ENCODE results near the gene INSL3. TPM values are rescaled to one million over a fixed set of nuclear protein-coding genes. Genes with fewer than 3 reads are reported as not detected.

Gene INSL3
- total RNA-seq, 1 donor from 2014 or later, result not detected

DNA sequence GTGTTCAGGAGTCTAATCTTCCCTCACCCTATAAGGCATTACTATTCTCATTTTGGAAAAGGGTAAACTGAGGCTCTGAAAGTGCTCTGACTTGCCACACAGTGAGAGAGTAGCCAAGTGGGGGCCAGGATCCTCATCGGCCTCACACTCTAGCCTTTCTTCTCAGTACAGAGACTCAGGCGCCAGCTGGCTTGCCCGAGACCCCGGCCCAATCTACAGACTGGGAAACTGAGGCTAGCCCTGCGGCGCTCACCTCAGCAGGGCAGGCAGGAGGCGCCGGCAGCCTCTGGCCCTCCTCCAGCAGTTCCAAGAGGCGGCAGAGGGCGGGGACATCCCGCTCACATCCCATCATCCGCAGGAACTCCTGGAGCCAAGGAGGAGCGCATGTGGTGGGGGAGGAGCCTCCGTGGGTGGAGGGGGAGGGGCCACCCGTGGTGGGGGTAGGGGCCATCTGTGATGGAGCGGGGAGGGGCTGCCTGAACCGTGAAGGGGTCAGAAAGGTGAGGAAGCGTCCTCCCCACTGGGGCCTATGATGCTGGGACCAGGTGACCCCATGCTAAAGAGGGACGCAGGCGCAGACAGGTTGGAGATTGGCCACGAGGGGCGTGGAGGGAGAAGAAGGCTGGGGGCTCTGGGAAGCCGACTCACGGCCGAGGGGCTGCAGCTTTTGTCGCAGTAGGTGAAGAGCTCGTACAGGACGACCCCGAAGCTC, 8.7 kb upstream of the INSL3 start:
- H3K36me3 ChIP-seq (ENCODE audit: control insufficient read depth, insufficient read depth, low read length), result no peaks in the 10 kb centered on the region
- peak; percentile 51 for DNase-seq (ENCODE audit: low read depth)
- peak overlapping the region; percentile 53 for H3K4me3 ChIP-seq (ENCODE audit: low read depth, low read length)
- no peak for TF ChIP-seq CTCF (IDR thresholded peaks at IDR 0.05; ENCODE audit: insufficient read depth, low read length, poor library complexity, severe bottlenecking)
- peaks cover 9% of the 10 kb centered on the region for H3K27me3 ChIP-seq (ENCODE audit: control insufficient read depth, insufficient read depth, low read length)

DNA sequence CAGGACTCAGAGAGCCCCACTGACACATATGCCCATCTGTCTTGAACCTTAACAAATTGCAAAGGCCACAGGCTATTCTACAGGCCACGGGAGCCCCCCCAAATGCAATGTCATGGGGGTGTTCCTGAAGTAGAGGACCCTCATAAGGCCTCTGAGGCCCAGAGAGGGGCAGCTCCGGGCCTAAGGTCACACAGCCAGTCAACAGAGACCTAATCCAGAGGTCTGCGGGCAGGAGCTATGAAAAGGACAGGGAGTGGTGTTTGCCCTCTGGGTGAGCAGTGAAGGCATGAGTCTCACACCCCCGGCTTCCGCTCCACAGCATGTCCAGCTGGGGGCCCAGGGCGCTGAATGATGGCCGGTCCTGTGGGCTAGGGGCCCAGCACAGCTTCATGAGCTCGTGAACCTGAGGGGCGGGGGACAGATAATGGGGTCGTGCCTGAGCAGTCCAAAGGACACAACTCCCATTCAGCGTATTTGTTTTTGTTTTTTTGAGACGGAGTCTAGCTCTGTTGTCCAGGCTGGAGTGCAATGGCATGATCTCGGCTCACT, 5.3 kb upstream of the INSL3 start:
- peaks cover 13% of the 10 kb centered on the region for H3K27me3 ChIP-seq (ENCODE audit: control insufficient read depth, insufficient read depth, low read length)
- no peak for TF ChIP-seq CTCF (IDR thresholded peaks at IDR 0.05; ENCODE audit: insufficient read depth, low read length, poor library complexity, severe bottlenecking)
- H3K4me3 ChIP-seq (ENCODE audit: low read depth, low read length), result no peak overlapping the region
- H3K36me3 ChIP-seq (ENCODE audit: control insufficient read depth, insufficient read depth, low read length), result no peaks in the 10 kb centered on the region
- DNase-seq (ENCODE audit: low read depth), result no peak

- Histone ChIP-seq H3K27me3 (ENCODE audit: control insufficient read depth, insufficient read depth, low read length) (peaks cover 9% of the 10 kb centered on the region), H3K4me3 (ENCODE audit: low read depth, low read length) (no peak overlapping the region), H3K36me3 (ENCODE audit: control insufficient read depth, insufficient read depth, low read length) (no peaks in the 10 kb centered on the region)
- DNase-seq (ENCODE audit: low read depth), result no peak
- TF ChIP-seq CTCF (IDR thresholded peaks at IDR 0.05; ENCODE audit: insufficient read depth, low read length, poor library complexity, severe bottlenecking), result no peak
These were observed 3.0 kb upstream of the INSL3 start for GRCh38 chr19:17824339-17824738.

GRCh38 chr19:17817668-17818363, 3.5 kb downstream of the INSL3 start:
- H3K36me3 ChIP-seq (ENCODE audit: control insufficient read depth, insufficient read depth, low read length), result no peaks in the 10 kb centered on the region
- TF ChIP-seq CTCF (IDR thresholded peaks at IDR 0.05; ENCODE audit: insufficient read depth, low read length, poor library complexity, severe bottlenecking), result no peak

GRCh38 chr19:17812099-17812498, 9.2 kb downstream of the INSL3 start:
- Histone ChIP-seq H3K36me3 (ENCODE audit: control insufficient read depth, insufficient read depth, low read length) (no peaks in the 10 kb centered on the region), H3K4me3 (ENCODE audit: low read depth, low read length) (no peak overlapping the region), H3K27me3 (ENCODE audit: control insufficient read depth, insufficient read depth, low read length) (no peaks in the 10 kb centered on the region)
- no peak for TF ChIP-seq CTCF (IDR thresholded peaks at IDR 0.05; ENCODE audit: insufficient read depth, low read length, poor library complexity, severe bottlenecking)
- no peak for DNase-seq (ENCODE audit: low read depth)

More at GRCh38 chr19:17817668-17818363, 3.5 kb downstream of the INSL3 start:
- DNase-seq (ENCODE audit: low read depth), result no peak
- Histone ChIP-seq H3K27me3 (ENCODE audit: control insufficient read depth, insufficient read depth, low read length) (peaks cover 2% of the 10 kb centered on the region), H3K4me3 (ENCODE audit: low read depth, low read length) (no peak overlapping the region)
